Activated effector memory CD4-positive, alpha-beta T cell treated with anti-CD3 and anti-CD28 coated beads, Interleukin-2, amount 50 U/mL, for 16 hours (primary cell): ENCODE data around the gene STRN4.
"Not testable (repeated sequence)": the region's sequence is repeated elsewhere in the genome, so short reads cannot be mapped to it uniquely, and the experiment has no call there.

ENCODE experiments used
- DNase-seq: peaks from one replicate; pipeline ENCODE4 v3.0.0-alpha.2; 2020

STRN4 gene

GRCh38 chr19:46723471-46723870 lies 22.8 kb downstream of the STRN4 start:
- DNase-seq = no peak

DNA sequence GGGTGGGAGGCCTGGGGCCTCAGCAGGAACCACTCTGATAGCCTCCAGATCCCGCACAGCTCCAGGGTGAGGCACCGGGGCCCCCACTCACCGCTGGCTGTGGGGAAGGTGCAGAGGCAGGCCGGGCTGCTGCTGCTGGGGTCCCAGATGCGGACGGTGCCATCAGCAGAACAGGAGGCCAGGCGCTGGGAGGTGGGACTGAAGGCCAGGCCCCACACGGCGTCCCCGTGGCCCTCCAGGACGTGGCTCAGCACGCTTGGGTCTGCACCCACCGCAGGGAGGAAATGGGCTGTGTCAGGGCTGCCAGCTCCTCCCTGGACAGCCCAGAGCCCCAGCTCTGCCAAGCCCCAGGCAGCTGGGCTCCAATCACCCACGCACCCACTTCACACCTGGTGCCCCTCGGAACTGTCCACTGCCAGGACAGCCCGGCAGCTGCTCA lies 23.2 kb downstream of the STRN4 start:
- DNase-seq = no peak

DNA sequence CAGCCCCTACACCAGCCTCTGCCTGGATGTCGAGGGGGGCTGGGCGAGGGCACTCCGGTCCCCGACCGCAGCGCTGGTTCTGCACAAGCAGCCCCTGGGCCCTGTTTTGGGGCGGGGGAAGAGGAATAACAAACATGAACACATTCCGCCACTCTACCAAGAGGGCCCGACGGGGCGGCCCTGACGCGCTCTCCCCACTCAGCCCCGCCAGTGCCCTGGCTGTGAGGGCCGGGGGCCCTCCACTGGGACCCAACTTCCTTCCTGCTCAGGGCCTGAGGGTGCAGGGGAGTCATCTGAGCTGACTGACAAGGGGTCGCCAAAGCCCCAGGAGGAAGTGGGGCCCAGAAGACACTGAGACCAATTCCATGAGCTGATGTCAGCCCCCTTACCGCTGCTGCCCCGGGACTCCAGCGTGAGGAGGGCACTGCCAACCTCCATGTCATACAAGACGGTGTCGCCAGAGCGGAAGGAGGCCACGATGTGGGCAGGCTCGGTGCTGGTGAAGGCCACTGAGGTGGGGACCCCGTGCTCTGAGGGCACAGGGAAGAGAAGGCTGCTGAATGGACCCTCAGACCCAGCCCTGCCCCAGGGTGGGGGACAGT lies 23.7 kb downstream of the STRN4 start:
- DNase-seq = no peak

GRCh38 chr19:46722004-46722380 lies 24.3 kb downstream of the STRN4 start:
- no peak for DNase-seq

GRCh38 chr19:46721269-46722003 lies 24.8 kb downstream of the STRN4 start:
- DNase-seq = no peak

DNA sequence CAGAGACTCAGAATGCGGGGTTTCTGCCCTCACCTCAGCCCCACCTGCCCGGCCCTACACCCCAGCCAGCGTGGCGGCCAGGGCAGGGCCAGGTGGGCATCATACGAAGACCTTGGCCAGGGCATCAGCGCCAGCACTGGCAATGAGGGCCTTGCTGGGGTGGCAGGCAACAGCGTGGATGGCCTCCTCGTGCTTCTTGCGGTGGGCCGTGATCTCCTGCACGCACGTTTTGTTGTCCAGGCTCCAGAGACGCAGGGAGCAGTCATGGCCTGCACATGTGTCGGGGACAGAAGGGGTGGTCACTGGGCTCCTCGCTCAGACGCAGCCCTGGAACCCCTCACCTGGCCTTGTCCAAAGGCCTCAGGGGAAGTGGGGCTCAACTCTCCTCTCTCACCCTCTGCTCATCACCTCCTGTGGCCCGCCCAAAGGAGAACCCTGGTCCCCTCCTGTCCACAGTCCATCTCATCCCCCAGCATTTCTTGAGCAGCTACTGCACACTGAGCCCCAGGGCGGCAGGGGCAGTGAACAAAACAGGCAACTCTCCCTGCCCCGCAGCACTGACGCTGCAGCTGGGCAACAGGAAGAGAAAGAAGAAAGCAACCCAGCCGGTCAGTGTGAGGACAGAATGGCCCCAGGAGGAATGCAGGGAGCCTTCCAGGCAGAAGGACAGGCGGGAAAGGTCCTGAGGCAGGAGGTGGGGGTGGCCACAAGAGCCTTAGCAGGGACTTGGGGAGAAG lies 25.6 kb downstream of the STRN4 start:
- DNase-seq = no peak

DNA sequence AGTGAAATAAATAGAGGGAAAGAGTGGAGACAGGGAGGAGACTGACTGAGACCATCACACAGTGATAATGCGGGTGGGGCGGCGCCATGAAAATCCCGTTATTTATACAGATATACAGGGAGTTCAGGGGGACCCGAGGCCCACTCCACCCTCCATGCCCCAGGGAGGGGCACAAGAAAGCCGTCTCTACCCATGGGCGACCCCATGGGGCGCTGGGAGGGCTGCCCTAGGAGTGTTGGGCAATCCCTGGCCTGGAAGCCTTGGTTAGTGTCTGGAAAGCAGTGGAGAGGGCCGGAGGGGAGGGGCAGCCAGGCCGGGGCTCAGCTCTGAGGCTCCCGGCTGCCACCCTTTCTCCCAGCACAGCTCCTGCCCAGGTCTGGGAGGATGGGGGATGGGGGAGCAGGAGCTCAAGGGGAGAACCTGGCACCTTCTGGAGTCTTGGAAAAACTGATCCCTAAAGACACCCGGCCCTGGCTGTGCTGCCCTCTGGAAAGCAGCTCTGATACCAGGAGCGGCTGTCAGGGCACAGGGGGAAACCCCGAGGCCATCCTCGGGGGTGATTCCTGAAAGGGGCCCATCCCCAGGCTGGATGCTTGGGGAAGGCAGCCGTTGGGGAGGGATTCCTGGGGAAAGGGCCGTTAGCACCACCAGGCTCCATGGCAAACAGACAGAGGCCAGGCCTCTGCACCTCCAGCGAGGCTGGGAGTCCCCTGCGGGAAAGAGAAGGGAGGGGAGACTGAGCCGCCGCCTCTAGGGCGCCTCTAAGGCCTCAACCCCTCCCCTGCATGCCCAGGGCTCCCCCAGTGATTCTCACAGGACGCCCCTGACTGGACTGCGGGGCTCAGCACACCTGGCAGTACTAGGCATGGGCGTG lies 26.4 kb downstream of the STRN4 start:
- no peak for DNase-seq

DNA sequence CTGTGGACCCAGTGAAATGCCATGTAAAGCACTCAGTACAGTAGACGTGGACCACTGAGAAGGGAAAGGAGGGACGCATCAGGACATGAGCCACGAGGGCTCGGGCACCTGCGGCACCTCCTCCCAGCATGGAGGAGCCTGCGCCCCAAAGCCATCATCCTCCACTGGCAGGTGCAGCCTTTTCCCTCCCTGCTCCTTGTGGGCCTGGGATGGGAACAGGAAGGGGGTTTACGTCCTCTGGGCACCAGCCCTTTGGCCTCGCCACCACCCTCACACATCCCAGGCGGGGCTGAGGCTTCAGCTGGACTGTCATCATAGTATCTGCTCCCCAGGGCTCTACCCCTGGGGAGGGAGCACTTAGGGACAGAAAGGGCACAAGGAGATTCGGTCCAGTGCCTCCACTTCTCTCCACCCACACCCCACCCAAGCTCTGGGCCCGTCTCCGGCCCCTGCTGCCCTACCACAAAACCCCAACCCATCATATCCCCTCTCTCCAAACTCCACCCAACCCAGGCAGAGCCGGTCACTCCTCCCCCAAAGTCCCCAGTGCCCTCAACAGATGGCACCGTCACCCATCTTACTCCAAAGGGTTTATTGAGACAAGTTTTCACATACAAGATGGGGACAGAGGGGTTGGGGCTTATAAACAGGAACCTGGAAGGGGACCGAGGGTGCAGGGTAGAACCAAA lies 27.2 kb downstream of the STRN4 start:
- no peak for DNase-seq

DNA sequence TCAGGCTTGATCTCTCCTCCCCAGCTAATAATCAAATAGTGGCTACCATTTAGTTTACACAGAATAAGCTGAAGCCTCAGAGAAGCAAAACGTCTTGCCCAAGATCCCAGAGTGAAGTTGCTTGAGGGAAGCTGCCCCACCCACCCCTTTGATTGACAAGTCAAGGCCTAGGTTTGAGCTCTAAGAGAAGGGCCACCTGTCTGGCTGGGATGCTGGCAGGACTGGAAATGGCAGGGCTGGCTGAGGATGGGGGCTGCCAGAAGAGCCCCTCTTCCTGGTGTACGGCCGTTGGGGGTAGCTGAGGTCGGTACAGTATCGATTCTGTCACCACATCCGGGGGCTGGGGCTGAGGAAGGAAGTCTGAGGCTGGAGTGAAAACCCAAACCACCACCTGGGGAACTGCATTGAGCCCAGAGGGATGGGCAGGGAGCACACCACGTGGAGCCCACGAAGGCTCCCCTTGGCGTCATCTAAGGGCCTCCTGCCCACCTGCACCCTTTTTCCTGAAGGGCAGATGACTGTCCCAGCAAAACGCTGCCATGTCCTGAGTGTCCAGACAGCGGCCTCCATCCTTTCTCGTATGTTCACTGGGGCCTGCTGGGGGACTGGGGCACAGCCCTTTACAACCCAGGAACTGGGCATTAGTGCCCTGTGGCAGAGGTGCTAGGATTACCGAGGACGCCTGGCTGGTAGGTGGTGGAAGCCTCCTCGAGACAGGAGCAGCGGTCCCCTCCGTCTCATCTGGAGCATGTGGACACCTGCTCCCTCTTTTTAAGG lies 27.9 kb downstream of the STRN4 start:
- peak; percentile 88 for DNase-seq

- peak; percentile 74 for DNase-seq
Measured at GRCh38 chr19:46717716-46718143, 28.5 kb downstream of the STRN4 start.

GRCh38 chr19:46717034-46717715 lies 29.1 kb downstream of the STRN4 start, which contains the start of gene PRKD2:
Gene PRKD2 (minus strand): TSS chr19:46717114. CDS start chr19:46716370, 744 bp downstream.
- DNase-seq = peak; percentile 96

DNA sequence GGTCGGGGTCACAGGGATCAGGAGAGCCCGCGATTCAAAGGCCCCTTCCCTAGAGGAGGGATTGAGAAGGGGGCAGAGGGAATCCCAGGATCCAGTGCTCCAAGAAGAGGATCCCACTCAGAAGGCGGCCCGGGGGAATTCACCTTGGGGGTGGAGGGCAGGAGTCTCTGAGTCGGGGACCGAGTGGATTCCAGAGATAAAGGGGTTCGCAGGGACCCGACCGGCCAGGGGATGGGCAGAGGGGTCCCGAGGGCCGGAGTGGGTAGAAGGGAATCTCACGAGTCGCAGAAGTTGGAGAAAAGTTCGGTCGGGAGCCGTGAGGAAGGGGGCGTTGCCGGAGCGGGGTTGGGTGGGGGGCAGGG lies 29.6 kb downstream of the STRN4 start:
- no peak for DNase-seq

DNA sequence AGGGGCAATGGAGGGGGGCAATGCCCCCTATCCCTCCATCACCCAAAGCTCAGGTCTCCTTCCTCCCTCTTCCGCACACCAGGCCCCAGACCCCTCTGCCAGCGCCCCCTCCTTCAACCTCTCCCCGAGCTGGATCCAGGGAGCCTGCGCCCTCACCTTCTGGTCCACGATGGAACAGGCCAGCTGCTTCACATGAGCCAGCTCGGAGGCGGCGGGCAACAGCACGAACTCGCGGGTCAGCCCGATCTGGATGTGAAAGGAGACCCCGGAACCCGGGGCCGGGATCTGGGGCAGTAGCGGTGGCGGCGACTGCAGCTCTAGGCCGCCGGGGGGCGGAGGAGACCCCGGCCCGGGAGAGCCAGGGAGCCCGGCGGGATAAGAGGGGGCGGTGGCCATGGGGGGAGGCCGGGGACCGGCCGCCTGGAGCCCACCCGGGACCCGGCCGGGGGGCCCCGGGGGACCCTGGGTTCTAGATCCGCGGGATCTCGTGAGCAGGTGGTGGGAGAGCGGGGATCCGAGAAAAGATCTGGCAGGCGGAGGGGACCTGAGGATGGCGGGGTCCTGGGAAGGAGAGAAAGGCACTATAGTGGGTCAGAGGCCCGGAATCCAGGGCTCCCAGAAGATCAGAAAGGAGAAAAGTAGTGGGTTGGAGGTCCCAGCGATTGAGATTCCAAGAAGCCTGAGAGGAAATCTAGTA lies 30.1 kb downstream of the STRN4 start:
- peak; percentile 70 for DNase-seq

DNA sequence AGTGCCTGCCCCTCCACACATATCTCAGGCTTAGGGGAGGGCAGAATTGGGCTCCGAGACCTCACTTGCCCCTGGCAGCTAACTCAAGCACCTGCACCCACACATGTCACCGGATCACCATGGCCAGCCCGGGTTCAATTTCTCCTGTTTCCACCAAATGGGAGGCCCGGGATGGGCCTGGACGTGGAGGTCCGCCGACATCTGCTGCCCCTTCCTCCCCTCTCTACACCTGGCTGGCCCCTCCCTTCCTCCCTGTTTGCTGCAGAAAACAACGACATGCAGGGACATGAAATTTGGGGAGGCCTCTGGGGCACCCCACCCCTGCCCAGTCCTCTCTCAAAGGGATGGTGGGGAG lies 30.7 kb downstream of the STRN4 start:
- no peak for DNase-seq

DNA sequence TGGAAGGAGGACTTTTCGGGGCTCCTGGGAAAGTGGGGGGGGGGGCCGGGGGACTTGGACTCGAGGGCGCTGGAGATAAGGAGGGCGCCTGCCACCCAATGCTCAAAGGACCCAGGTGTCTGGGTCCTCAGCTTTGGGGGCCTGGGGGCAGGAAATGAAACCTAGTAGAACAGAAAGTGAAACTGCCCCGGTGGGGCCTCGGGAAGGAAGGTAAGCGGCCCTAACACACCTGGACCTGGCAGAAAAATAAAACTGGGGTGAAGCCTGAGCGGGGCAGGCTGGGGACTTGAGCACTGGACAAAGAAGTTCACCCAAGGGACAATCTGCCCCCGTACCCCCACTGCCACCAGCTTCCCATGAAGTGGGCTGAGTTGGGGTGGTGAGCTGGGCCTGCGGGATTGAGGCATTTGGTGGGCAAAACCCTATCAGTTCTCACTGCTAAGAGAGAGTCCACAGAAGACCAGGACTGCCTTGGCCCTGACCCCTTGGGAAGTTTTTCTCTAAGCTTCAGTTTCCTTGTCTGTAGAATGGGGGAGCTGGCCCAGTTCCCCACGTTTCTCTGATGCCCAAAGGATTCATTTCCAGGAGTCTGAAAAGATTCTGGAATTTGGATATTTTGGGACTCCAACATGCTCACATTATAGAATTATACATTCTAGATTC lies 31.7 kb downstream of the STRN4 start:
- peak; percentile 89 for DNase-seq

GRCh38 chr19:46713781-46714443 lies 32.3 kb downstream of the STRN4 start:
- peak; percentile 93 for DNase-seq

GRCh38 chr19:46712768-46713338 lies 33.4 kb downstream of the STRN4 start:
- not testable (repeated sequence) for DNase-seq

GRCh38 chr19:46710687-46711086 lies 35.6 kb downstream of the STRN4 start:
- no peak for DNase-seq
